ELR (cell line): ENCODE measurements around the gene EPHA1.

Experiments used
- DNase-seq: peaks from one replicate; pipeline ENCODE4 v3.0.0-alpha.2; 2015; ENCODE audit warnings: low read depth

EPHA1 gene

DNA sequence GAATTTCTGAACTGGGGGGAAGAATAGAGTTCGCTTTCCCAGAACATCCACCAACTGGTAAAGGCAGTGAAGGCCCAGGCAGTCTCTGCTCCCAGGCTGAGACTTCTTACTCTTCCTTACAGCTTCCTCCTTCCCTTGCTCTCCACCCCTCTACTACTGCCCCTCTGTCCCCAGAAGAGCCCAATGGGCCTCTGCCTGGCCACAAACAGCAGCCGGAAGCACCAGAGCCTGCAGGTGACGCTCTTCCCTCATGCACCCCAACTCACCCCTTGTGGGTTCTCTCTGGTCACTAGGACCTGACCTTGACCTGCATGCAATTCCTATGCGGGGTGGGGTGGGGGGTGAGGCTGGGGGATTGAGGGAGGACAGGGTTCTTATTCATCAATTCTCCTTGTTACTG lies 62.6 kb downstream of the EPHA1 start:
- DNase-seq, result no peak

GRCh38 chr7:143345428-143345900 lies 63.2 kb downstream of the EPHA1 start:
- no peak for DNase-seq

GRCh38 chr7:143343596-143343995 lies 65.1 kb downstream of the EPHA1 start:
- no peak for DNase-seq

DNA sequence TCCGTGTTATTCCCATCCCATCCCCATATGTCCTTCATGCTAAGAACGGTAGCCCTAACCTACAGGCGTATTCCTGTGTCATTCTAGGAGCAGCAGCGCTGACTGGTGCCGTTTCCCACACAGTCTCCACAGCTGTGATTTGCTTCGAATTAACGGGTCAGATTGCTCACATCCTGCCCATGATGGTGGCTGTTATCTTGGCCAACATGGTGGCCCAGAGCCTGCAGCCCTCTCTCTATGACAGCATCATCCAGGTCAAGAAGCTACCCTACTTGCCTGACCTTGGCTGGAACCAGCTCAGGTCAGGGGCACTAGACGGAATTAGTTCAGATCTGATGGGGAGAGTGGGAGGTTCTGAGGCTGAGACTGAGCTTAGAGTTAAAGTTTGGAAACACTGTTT lies 66.8 kb downstream of the EPHA1 start:
- DNase-seq, result no peak
